K562 (cell line): Measurements from ENCODE around the gene CBR4. TPM values are rescaled to one million over a fixed set of nuclear protein-coding genes. Genes with fewer than 3 reads are reported as not detected.

ENCODE experiments used
- CEBPB ChIP-seq: fragments of 450-650 bp; IDR thresholded peaks from 2 replicates; pipeline ENCODE4 v1.6.1; 2016; ENCODE audit warnings: missing genetic modification characterization, missing compliant biosample characterization
- CEBPG ChIP-seq, 3 experiments: fragments of 200-800 bp in 1 of 3; sonication (Bioruptor generic) in 1 of 3; sonication (generic) in 1 of 3; formaldehyde crosslinking in 1 of 3; IDR thresholded peaks in 2 of 3; conservative IDR thresholded peaks in 1 of 3; 2 replicates each; pipeline versions ENCODE4 v1.6.1 to v1.8.0; 2016 to 2022; ENCODE audit warnings: missing compliant biosample characterization in 2 of 3, missing genetic modification characterization in 2 of 3, mild to moderate bottlenecking in 1 of 3, missing genetic modification reagents in 1 of 3
- ERF ChIP-seq: fragments of 450-650 bp; formaldehyde crosslinking; IDR thresholded peaks from 2 replicates; pipeline ENCODE4 v1.4.0; 2020; ENCODE audit warnings: mild to moderate bottlenecking, mixed read lengths
- FOXK1 ChIP-seq: sonication (generic); formaldehyde crosslinking; IDR thresholded peaks from 2 replicates; pipeline ENCODE4 v1.8.0; 2022; ENCODE audit warnings: missing genetic modification reagents, mild to moderate bottlenecking, borderline replicate concordance
- ZNF232 ChIP-seq: sonication (generic); formaldehyde crosslinking; IDR thresholded peaks from 2 replicates; pipeline ENCODE4 v1.8.0; 2022; ENCODE audit warnings: mild to moderate bottlenecking, missing genetic modification reagents
- polyA plus RNA-seq, 8 experiments: library from polyadenylated mRNA; depleted of rRNA in 4 of 8; stranded (reverse) in 5 of 8; unstranded in 3 of 8; fragments of >200 nt; fragmentation: Nextera tagmentation in 2 of 8; fragmentation: Illumina TruSeq in 1 of 8; extraction: Ambion mirVana in 2 of 8; extraction: Trizol in 1 of 8; gene quantifications; 2 replicates each; pipeline versions ENCODE4 v1.2.1 to v1.2.3, GENCODE V29; 2011 to 2014; ENCODE audit warnings: inconsistent platforms in 1 of 8, missing spikeins in 1 of 8
- total RNA-seq, 7 experiments: library from RNA; depleted of rRNA in 6 of 7; stranded (reverse); fragments of >200 nt in 6 of 7; fragmentation: Illumina TruSeq in 2 of 7; extraction: Trizol in 2 of 7; gene quantifications; 2 replicates each; pipeline versions ENCODE4 v1.2.1 to v1.2.3, GENCODE V29; 2011 to 2021; ENCODE audit warnings: low replicate concordance in 1 of 7
- TF ChIP-seq, protein P1 (sequence below): fragments of 450-650 bp; IDR thresholded peaks from 2 replicates; pipeline ENCODE4 v1.6.1; 2016; ENCODE audit warnings: mild to moderate bottlenecking, moderate library complexity
- TF ChIP-seq, protein P2 (sequence below): fragments of 250-450 bp; sonication (Bioruptor Pico); IDR thresholded peaks from 2 replicates; pipeline ENCODE4 v1.4.0; 2020; ENCODE audit warnings: mild to moderate bottlenecking, moderate library complexity
- TF ChIP-seq, protein P3 (sequence below): fragments of 250-450 bp; sonication (Bioruptor Pico); IDR thresholded peaks from 2 replicates; pipeline ENCODE4 v1.5.0; 2020; ENCODE audit warnings: mild to moderate bottlenecking, borderline replicate concordance

CBR4 gene
- total and polyA plus RNA-seq, 9 of the 15 experiments (the other 6 are each of a cell fraction or from before 2014, with no cell fraction given) = 12.1 to 26.4 (median 18.6) TPM

DNA sequence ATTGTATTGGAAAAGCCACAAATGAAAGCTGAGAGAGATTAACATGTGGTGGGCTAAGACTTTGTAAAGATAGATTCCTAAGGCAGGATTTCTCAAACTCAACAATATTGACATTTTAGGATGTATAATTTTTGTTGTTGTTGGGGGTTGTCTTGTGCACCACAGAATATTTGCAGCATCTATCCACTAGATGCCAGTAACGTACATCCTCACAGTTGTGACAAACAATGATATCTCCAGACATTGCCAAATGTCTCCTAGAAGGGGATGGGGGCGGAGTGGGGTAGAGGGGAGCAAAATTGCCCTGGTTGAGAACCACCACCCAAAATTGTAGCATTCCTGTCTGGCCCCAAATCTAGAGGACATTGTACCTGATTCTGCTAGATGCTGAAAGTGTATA, 14.7 kb upstream of the CBR4 start (continued):
- TF ChIP-seq, protein P1, sequence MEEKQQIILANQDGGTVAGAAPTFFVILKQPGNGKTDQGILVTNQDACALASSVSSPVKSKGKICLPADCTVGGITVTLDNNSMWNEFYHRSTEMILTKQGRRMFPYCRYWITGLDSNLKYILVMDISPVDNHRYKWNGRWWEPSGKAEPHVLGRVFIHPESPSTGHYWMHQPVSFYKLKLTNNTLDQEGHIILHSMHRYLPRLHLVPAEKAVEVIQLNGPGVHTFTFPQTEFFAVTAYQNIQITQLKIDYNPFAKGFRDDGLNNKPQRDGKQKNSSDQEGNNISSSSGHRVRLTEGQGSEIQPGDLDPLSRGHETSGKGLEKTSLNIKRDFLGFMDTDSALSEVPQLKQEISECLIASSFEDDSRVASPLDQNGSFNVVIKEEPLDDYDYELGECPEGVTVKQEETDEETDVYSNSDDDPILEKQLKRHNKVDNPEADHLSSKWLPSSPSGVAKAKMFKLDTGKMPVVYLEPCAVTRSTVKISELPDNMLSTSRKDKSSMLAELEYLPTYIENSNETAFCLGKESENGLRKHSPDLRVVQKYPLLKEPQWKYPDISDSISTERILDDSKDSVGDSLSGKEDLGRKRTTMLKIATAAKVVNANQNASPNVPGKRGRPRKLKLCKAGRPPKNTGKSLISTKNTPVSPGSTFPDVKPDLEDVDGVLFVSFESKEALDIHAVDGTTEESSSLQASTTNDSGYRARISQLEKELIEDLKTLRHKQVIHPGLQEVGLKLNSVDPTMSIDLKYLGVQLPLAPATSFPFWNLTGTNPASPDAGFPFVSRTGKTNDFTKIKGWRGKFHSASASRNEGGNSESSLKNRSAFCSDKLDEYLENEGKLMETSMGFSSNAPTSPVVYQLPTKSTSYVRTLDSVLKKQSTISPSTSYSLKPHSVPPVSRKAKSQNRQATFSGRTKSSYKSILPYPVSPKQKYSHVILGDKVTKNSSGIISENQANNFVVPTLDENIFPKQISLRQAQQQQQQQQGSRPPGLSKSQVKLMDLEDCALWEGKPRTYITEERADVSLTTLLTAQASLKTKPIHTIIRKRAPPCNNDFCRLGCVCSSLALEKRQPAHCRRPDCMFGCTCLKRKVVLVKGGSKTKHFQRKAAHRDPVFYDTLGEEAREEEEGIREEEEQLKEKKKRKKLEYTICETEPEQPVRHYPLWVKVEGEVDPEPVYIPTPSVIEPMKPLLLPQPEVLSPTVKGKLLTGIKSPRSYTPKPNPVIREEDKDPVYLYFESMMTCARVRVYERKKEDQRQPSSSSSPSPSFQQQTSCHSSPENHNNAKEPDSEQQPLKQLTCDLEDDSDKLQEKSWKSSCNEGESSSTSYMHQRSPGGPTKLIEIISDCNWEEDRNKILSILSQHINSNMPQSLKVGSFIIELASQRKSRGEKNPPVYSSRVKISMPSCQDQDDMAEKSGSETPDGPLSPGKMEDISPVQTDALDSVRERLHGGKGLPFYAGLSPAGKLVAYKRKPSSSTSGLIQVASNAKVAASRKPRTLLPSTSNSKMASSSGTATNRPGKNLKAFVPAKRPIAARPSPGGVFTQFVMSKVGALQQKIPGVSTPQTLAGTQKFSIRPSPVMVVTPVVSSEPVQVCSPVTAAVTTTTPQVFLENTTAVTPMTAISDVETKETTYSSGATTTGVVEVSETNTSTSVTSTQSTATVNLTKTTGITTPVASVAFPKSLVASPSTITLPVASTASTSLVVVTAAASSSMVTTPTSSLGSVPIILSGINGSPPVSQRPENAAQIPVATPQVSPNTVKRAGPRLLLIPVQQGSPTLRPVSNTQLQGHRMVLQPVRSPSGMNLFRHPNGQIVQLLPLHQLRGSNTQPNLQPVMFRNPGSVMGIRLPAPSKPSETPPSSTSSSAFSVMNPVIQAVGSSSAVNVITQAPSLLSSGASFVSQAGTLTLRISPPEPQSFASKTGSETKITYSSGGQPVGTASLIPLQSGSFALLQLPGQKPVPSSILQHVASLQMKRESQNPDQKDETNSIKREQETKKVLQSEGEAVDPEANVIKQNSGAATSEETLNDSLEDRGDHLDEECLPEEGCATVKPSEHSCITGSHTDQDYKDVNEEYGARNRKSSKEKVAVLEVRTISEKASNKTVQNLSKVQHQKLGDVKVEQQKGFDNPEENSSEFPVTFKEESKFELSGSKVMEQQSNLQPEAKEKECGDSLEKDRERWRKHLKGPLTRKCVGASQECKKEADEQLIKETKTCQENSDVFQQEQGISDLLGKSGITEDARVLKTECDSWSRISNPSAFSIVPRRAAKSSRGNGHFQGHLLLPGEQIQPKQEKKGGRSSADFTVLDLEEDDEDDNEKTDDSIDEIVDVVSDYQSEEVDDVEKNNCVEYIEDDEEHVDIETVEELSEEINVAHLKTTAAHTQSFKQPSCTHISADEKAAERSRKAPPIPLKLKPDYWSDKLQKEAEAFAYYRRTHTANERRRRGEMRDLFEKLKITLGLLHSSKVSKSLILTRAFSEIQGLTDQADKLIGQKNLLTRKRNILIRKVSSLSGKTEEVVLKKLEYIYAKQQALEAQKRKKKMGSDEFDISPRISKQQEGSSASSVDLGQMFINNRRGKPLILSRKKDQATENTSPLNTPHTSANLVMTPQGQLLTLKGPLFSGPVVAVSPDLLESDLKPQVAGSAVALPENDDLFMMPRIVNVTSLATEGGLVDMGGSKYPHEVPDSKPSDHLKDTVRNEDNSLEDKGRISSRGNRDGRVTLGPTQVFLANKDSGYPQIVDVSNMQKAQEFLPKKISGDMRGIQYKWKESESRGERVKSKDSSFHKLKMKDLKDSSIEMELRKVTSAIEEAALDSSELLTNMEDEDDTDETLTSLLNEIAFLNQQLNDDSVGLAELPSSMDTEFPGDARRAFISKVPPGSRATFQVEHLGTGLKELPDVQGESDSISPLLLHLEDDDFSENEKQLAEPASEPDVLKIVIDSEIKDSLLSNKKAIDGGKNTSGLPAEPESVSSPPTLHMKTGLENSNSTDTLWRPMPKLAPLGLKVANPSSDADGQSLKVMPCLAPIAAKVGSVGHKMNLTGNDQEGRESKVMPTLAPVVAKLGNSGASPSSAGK = no peak
- TF ChIP-seq CEBPG (CRISPR knock-in tag; IDR thresholded peaks at IDR 0.05) = no peak
- peak in 1 of 2 experiments; percentile 10; a peak in 1 of 4 replicates for TF ChIP-seq CEBPG (tag; conservative IDR thresholded peaks at IDR 0.05 in 1 of 2, IDR thresholded peaks at IDR 0.05 in 1 of 2)
- TF ChIP-seq, protein P2, sequence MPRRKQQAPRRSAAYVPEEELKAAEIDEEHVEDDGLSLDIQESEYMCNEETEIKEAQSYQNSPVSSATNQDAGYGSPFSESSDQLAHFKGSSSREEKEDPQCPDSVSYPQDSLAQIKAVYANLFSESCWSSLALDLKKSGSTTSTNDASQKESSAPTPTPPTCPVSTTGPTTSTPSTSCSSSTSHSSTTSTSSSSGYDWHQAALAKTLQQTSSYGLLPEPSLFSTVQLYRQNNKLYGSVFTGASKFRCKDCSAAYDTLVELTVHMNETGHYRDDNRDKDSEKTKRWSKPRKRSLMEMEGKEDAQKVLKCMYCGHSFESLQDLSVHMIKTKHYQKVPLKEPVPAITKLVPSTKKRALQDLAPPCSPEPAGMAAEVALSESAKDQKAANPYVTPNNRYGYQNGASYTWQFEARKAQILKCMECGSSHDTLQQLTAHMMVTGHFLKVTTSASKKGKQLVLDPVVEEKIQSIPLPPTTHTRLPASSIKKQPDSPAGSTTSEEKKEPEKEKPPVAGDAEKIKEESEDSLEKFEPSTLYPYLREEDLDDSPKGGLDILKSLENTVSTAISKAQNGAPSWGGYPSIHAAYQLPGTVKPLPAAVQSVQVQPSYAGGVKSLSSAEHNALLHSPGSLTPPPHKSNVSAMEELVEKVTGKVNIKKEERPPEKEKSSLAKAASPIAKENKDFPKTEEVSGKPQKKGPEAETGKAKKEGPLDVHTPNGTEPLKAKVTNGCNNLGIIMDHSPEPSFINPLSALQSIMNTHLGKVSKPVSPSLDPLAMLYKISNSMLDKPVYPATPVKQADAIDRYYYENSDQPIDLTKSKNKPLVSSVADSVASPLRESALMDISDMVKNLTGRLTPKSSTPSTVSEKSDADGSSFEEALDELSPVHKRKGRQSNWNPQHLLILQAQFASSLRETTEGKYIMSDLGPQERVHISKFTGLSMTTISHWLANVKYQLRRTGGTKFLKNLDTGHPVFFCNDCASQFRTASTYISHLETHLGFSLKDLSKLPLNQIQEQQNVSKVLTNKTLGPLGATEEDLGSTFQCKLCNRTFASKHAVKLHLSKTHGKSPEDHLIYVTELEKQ (CRISPR knock-in tag) = no peak
- TF ChIP-seq ZNF232 (CRISPR knock-in tag) = no peak
- TF ChIP-seq, protein P3, sequence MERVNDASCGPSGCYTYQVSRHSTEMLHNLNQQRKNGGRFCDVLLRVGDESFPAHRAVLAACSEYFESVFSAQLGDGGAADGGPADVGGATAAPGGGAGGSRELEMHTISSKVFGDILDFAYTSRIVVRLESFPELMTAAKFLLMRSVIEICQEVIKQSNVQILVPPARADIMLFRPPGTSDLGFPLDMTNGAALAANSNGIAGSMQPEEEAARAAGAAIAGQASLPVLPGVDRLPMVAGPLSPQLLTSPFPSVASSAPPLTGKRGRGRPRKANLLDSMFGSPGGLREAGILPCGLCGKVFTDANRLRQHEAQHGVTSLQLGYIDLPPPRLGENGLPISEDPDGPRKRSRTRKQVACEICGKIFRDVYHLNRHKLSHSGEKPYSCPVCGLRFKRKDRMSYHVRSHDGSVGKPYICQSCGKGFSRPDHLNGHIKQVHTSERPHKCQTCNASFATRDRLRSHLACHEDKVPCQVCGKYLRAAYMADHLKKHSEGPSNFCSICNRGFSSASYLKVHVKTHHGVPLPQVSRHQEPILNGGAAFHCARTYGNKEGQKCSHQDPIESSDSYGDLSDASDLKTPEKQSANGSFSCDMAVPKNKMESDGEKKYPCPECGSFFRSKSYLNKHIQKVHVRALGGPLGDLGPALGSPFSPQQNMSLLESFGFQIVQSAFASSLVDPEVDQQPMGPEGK = no peak
- no peak for TF ChIP-seq ERF (CRISPR knock-in tag)
- no peak for TF ChIP-seq FOXK1 (CRISPR knock-in tag)
- peak; percentile 37; the same call in 1 of the 2 replicates for TF ChIP-seq CEBPB (tag)
